ENCODE measurements around the gene ADAMTS5.

Gene ADAMTS5

DNA sequence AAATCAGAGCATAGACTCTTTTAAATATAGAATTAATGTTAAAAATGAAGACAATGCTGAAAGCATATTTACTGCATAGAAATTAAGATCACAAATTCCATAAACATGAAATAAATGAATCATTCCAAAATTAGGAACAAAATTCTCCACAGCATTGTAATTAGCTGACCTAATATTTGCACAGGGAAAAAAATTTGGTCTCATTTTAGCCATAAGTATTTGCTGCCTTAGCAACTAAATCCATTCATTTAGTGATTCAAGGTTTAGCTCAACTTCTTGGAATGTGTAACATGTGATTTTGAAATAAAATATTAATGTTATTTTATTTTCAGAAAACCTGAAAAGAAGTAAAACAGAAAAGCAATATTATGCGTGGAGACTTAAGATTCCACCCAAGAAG is 25.5 kb downstream of the ADAMTS5 start:
- Histone ChIP-seq H3K36me3 (ENCODE audit: insufficient read depth) (no peaks in the 10 kb centered on the region), H3K9ac (no peak overlapping the region), H3K4me1 (ENCODE audit: low read depth, poor library complexity, severe bottlenecking) (no peaks in the 10 kb centered on the region), H2AFZ (ENCODE audit: low read depth) (no peak overlapping the region), H4K20me1 (ENCODE audit: insufficient read depth) (no peaks in the 10 kb centered on the region), H3K27me3 (ENCODE audit: insufficient read depth, low read depth) (no peaks in the 10 kb centered on the region), H3K4me2 (no peak overlapping the region), H3K4me3 (IDR thresholded peaks at IDR 0.05; ENCODE audit: insufficient read depth, low read depth, low read length) (no peak overlapping the region), H3K79me2 (ENCODE audit: insufficient read depth, low read depth) (no peaks in the 10 kb centered on the region), H3K27ac (no peak overlapping the region)
- TF ChIP-seq, protein P1, sequence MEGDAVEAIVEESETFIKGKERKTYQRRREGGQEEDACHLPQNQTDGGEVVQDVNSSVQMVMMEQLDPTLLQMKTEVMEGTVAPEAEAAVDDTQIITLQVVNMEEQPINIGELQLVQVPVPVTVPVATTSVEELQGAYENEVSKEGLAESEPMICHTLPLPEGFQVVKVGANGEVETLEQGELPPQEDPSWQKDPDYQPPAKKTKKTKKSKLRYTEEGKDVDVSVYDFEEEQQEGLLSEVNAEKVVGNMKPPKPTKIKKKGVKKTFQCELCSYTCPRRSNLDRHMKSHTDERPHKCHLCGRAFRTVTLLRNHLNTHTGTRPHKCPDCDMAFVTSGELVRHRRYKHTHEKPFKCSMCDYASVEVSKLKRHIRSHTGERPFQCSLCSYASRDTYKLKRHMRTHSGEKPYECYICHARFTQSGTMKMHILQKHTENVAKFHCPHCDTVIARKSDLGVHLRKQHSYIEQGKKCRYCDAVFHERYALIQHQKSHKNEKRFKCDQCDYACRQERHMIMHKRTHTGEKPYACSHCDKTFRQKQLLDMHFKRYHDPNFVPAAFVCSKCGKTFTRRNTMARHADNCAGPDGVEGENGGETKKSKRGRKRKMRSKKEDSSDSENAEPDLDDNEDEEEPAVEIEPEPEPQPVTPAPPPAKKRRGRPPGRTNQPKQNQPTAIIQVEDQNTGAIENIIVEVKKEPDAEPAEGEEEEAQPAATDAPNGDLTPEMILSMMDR (conservative IDR thresholded peaks at IDR 0.05; ENCODE audit: low read depth, low read length) = no peak

DNA sequence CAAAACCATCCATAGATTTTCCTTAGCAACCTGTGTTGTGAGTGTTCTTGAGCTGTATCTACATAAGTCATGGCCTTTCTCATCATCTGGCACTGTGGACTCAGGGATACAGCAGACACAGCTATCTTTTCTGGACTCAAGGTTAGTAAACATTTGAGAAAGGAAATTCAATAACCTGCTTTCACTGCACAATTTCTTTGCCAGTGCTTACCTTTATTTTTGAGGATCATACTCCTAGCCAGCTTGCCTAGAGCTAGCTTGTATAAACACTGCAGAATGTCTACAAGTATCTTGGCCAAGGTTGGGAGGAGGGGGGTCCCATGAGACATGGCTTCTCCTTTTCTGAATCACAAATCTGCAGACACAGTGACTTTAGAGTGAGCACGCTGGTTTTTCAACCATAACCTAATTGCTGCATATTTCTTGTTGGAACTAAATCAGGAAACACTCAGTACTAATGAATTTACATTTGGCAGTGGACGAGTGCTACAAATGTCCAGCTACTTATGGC is 27.2 kb downstream of the ADAMTS5 start:
- no peaks in the 10 kb centered on the region for H3K27me3 ChIP-seq (ENCODE audit: insufficient read depth, low read depth)
- H3K9ac ChIP-seq = no peak overlapping the region
- H3K36me3 ChIP-seq (ENCODE audit: insufficient read depth) = no peaks in the 10 kb centered on the region
- H4K20me1 ChIP-seq (ENCODE audit: insufficient read depth) = no peaks in the 10 kb centered on the region
- no peaks in the 10 kb centered on the region for H3K79me2 ChIP-seq (ENCODE audit: insufficient read depth, low read depth)
- no peaks in the 10 kb centered on the region for H3K4me1 ChIP-seq (ENCODE audit: low read depth, poor library complexity, severe bottlenecking)
- H3K4me3 ChIP-seq (IDR thresholded peaks at IDR 0.05; ENCODE audit: insufficient read depth, low read depth, low read length) = no peak overlapping the region
- H2AFZ ChIP-seq (ENCODE audit: low read depth) = no peak overlapping the region
- TF ChIP-seq, protein P1 (conservative IDR thresholded peaks at IDR 0.05; ENCODE audit: low read depth, low read length) = no peak
- H3K4me2 ChIP-seq = no peak overlapping the region
- no peak overlapping the region for H3K27ac ChIP-seq

DNA sequence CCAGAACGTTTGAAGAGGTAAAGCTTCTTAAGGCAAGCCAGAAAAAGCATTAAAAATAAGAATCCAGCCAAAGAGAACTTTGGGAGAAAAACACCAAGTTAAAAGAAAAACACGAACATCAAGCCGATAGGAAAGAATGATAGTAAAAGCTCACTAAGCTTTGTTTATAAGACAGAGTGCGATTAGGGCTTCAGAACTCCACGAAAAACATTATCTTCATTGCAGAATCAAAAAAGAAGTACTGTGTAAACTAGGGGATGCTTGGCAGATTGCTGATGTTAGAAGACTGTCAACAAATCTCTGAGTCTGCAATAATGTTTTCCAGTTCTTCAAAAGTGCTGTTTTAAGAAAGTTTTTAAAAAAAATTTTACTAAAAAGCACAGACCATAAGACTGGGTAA is 30.2 kb downstream of the ADAMTS5 start:
- Histone ChIP-seq H3K4me2 (no peak overlapping the region), H3K79me2 (ENCODE audit: insufficient read depth, low read depth) (no peaks in the 10 kb centered on the region), H3K36me3 (ENCODE audit: insufficient read depth) (no peaks in the 10 kb centered on the region), H4K20me1 (ENCODE audit: insufficient read depth) (no peaks in the 10 kb centered on the region), H3K9ac (no peak overlapping the region), H3K27ac (no peak overlapping the region), H3K4me1 (ENCODE audit: low read depth, poor library complexity, severe bottlenecking) (no peaks in the 10 kb centered on the region), H3K27me3 (ENCODE audit: insufficient read depth, low read depth) (no peaks in the 10 kb centered on the region), H2AFZ (ENCODE audit: low read depth) (no peak overlapping the region), H3K4me3 (IDR thresholded peaks at IDR 0.05; ENCODE audit: insufficient read depth, low read depth, low read length) (no peak overlapping the region)
- TF ChIP-seq, protein P1 (conservative IDR thresholded peaks at IDR 0.05; ENCODE audit: low read depth, low read length) = no peak

DNA sequence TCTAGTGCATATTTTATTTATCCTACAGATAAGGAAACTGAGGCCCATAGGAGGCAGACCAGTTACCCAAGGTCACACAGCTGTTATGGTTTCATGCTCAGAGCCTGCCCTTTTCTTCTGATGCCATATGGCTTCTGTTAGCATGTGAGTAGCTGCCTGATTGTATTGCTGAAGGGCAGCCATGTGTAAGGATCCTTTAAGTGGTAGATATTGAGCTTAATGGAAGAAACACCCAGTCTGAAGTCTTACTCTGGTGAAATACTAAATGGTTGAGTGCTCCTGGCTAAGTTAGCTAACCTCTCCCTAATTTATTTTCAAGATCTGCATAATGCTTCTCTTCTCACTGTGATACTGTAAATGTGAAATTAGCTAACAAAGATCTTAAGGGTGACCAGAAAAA is 30.9 kb downstream of the ADAMTS5 start:
- no peaks in the 10 kb centered on the region for H3K36me3 ChIP-seq (ENCODE audit: insufficient read depth)
- H3K79me2 ChIP-seq (ENCODE audit: insufficient read depth, low read depth) = no peaks in the 10 kb centered on the region
- no peak overlapping the region for H2AFZ ChIP-seq (ENCODE audit: low read depth)
- H3K4me1 ChIP-seq (ENCODE audit: low read depth, poor library complexity, severe bottlenecking) = no peaks in the 10 kb centered on the region
- no peaks in the 10 kb centered on the region for H3K27me3 ChIP-seq (ENCODE audit: insufficient read depth, low read depth)
- H3K4me3 ChIP-seq (IDR thresholded peaks at IDR 0.05; ENCODE audit: insufficient read depth, low read depth, low read length) = no peak overlapping the region
- H3K4me2 ChIP-seq = no peak overlapping the region
- H3K9ac ChIP-seq = no peak overlapping the region
- TF ChIP-seq, protein P1 (conservative IDR thresholded peaks at IDR 0.05; ENCODE audit: low read depth, low read length) = no peak
- no peaks in the 10 kb centered on the region for H4K20me1 ChIP-seq (ENCODE audit: insufficient read depth)
- no peak overlapping the region for H3K27ac ChIP-seq

Measured in KMS-11 (cell line).